Trophoblast cell (in vitro differentiated cells and primary cell): ENCODE results near the gene SHROOM2.

ENCODE experiments used
- DNase-seq, 2 donors: peaks; one replicate each; pipeline ENCODE4 v3.0.0-alpha.2; 2016
- H2AFZ ChIP-seq: 2 replicates; pipeline ENCODE4 v1.6.1; 2013; ENCODE audit warnings: low read length, moderate library complexity, mild to moderate bottlenecking; ENCODE audit not compliant: insufficient read depth, poor library complexity
- H2AK5ac ChIP-seq: 2 replicates; pipeline ENCODE4 v1.6.1; 2013; ENCODE audit warnings: mild to moderate bottlenecking, low read length
- H2BK120ac ChIP-seq: 2 replicates; pipeline ENCODE4 v1.6.1; 2013; ENCODE audit warnings: low read length, mild to moderate bottlenecking, moderate library complexity; ENCODE audit not compliant: insufficient read depth, poor library complexity
- H2BK12ac ChIP-seq: 2 replicates; pipeline ENCODE4 v1.6.1; 2013; ENCODE audit warnings: mild to moderate bottlenecking, low read length, moderate library complexity
- H2BK5ac ChIP-seq: 2 replicates; pipeline ENCODE4 v1.6.1; 2013; ENCODE audit warnings: low read length, low read depth, moderate library complexity, mild to moderate bottlenecking; ENCODE audit not compliant: poor library complexity
- H3K14ac ChIP-seq: 2 replicates; pipeline ENCODE4 v1.6.1; 2013; ENCODE audit warnings: mild to moderate bottlenecking, low read length
- H3K18ac ChIP-seq: 2 replicates; pipeline ENCODE4 v1.6.1; 2013; ENCODE audit warnings: mild to moderate bottlenecking, low read length
- H3K23ac ChIP-seq: 2 replicates; pipeline ENCODE4 v1.6.1; 2013; ENCODE audit warnings: low read length
- H3K27ac ChIP-seq: 2 replicates; pipeline ENCODE4 v1.5.1; 2013; ENCODE audit warnings: low read depth, mild to moderate bottlenecking, inconsistent platforms, low read length, moderate library complexity
- H3K27me3 ChIP-seq: 2 replicates; pipeline ENCODE4 v1.6.1; 2013; ENCODE audit warnings: inconsistent platforms, mild to moderate bottlenecking, low read length, moderate library complexity; ENCODE audit not compliant: insufficient read depth
- H3K36me3 ChIP-seq, 2 experiments: 1 replicate in 1 of 2; 2 replicates in 1 of 2; pipeline ENCODE4 v1.6.1; 2013; ENCODE audit warnings: low read length in 2 of 2, mild to moderate bottlenecking in 2 of 2, moderate library complexity in 1 of 2; ENCODE audit not compliant: insufficient read depth in 2 of 2, control insufficient read depth in 1 of 2
- H3K4ac ChIP-seq: 2 replicates; pipeline ENCODE4 v1.6.1; 2013; ENCODE audit warnings: low read depth, mild to moderate bottlenecking, low read length, moderate library complexity
- H3K4me1 ChIP-seq, 2 experiments: 1 replicate in 1 of 2; 2 replicates in 1 of 2; pipeline ENCODE4 v1.6.1; 2013; ENCODE audit warnings: low read length in 2 of 2, mild to moderate bottlenecking in 2 of 2, moderate library complexity in 1 of 2; ENCODE audit not compliant: insufficient read depth in 2 of 2, control insufficient read depth in 1 of 2
- H3K4me2 ChIP-seq: 2 replicates; pipeline ENCODE4 v1.6.1; 2013; ENCODE audit warnings: inconsistent platforms, mild to moderate bottlenecking, low read length, moderate library complexity
- H3K4me3 ChIP-seq: 2 replicates; pipeline ENCODE4 v1.5.1; 2013; ENCODE audit warnings: mild to moderate bottlenecking, low read depth, low read length, inconsistent platforms
- H3K79me1 ChIP-seq: one replicate; pipeline ENCODE4 v1.6.1; 2013; ENCODE audit warnings: low read length
- H3K79me2 ChIP-seq: 2 replicates; pipeline ENCODE4 v1.6.1; 2013; ENCODE audit warnings: low read length, mild to moderate bottlenecking; ENCODE audit not compliant: control insufficient read depth, insufficient read depth, poor library complexity
- H3K9ac ChIP-seq: 2 replicates; pipeline ENCODE4 v1.6.1; 2013; ENCODE audit warnings: mild to moderate bottlenecking, low read length
- H3K9me3 ChIP-seq: 2 replicates; pipeline ENCODE4 v1.6.1; 2013; ENCODE audit warnings: low read depth, mild to moderate bottlenecking, control low read depth, inconsistent platforms, low read length; ENCODE audit not compliant: insufficient read depth
- H4K12ac ChIP-seq: 2 replicates; pipeline ENCODE4 v1.6.1; 2013; ENCODE audit warnings: low read depth, mild to moderate bottlenecking, low read length, moderate library complexity
- H4K8ac ChIP-seq: 2 replicates; pipeline ENCODE4 v1.6.1; 2013; ENCODE audit warnings: low read depth, mild to moderate bottlenecking, low read length, moderate library complexity
- H4K91ac ChIP-seq: one replicate; pipeline ENCODE4 v1.6.1; 2013; ENCODE audit warnings: low read depth, mild to moderate bottlenecking, low read length, moderate library complexity
- WGBS: extraction: QIAGEN DNeasy Blood & Tissue Kit; methylation state at CpG from one replicate; pipeline ENCODE4 v1.1.7; 2013; ENCODE audit warnings: missing lambda C conversion rate; ENCODE audit not compliant: insufficient read length, insufficient coverage; ENCODE audit errors: extremely low coverage; 5-methylcytosine and 5-hydroxymethylcytosine counted together

The SHROOM2 gene

GRCh38 chrX:9983441-9983840 lies 197.2 kb downstream of the SHROOM2 start:
- Histone ChIP-seq H3K79me2 (no peaks in the 10 kb centered on the region), H4K91ac (no peak overlapping the region), H3K27me3 (no peaks in the 10 kb centered on the region), H4K8ac (no peak overlapping the region), H3K79me1 (no peaks in the 10 kb centered on the region), H2BK120ac (no peak overlapping the region), H3K4ac (no peak overlapping the region), H3K18ac (no peak overlapping the region), H2AK5ac (no peak overlapping the region), H4K12ac (no peak overlapping the region), H3K9me3 (no peaks in the 10 kb centered on the region), H3K36me3 (no peaks in the 10 kb centered on the region), H3K14ac (no peak overlapping the region), H2AFZ (no peak overlapping the region), H2BK5ac (no peak overlapping the region), H3K4me1 (peaks cover 0 to 2% of the 10 kb centered on the region in 2 experiments), H3K27ac (no peak overlapping the region), H2BK12ac (no peak overlapping the region), H3K23ac (no peak overlapping the region), H3K4me2 (no peak overlapping the region), H3K4me3 (no peak overlapping the region), H3K9ac (no peak overlapping the region)
- DNase-seq, result no peak
- WGBS, result no CpG with 5 or more reads among the region's 18 CpGs

GRCh38 chrX:9983846-9984245 lies 197.6 kb downstream of the SHROOM2 start:
- Histone ChIP-seq H4K91ac (no peak overlapping the region), H3K79me1 (no peaks in the 10 kb centered on the region), H3K9ac (no peak overlapping the region), H3K4me1 (peaks cover 0 to 2% of the 10 kb centered on the region in 2 experiments), H4K8ac (no peak overlapping the region), H3K4me2 (no peak overlapping the region), H3K27ac (no peak overlapping the region), H3K79me2 (no peaks in the 10 kb centered on the region), H3K27me3 (no peaks in the 10 kb centered on the region), H2AK5ac (no peak overlapping the region), H2BK5ac (no peak overlapping the region), H3K23ac (no peak overlapping the region), H3K14ac (no peak overlapping the region), H2AFZ (no peak overlapping the region), H2BK120ac (no peak overlapping the region), H3K18ac (no peak overlapping the region), H3K4ac (no peak overlapping the region), H3K9me3 (no peaks in the 10 kb centered on the region), H4K12ac (no peak overlapping the region), H3K4me3 (no peak overlapping the region), H2BK12ac (no peak overlapping the region), H3K36me3 (no peaks in the 10 kb centered on the region)
- DNase-seq, result no peak
- no CpG with 5 or more reads among the region's 11 CpGs for WGBS

- no peak overlapping the region for H3K23ac ChIP-seq
- H3K9ac ChIP-seq, result no peak overlapping the region
- no peak overlapping the region for H4K12ac ChIP-seq
- no peak overlapping the region for H3K27ac ChIP-seq
- H2BK120ac ChIP-seq, result no peak overlapping the region
- no peak overlapping the region for H3K18ac ChIP-seq
- H3K4ac ChIP-seq, result no peak overlapping the region
- H2AFZ ChIP-seq, result no peak overlapping the region
- H3K9me3 ChIP-seq, result no peaks in the 10 kb centered on the region
- H2AK5ac ChIP-seq, result no peak overlapping the region
- no peak overlapping the region for H3K14ac ChIP-seq
- H3K27me3 ChIP-seq, result no peaks in the 10 kb centered on the region
- no peak overlapping the region for H3K4me3 ChIP-seq
- no peak overlapping the region for H3K4me2 ChIP-seq
- no peaks in the 10 kb centered on the region for H3K36me3 ChIP-seq
- no peak overlapping the region for H2BK5ac ChIP-seq
- H3K79me2 ChIP-seq, result no peaks in the 10 kb centered on the region
- no peak overlapping the region for H4K91ac ChIP-seq
- no peak overlapping the region for H4K8ac ChIP-seq
- no peak overlapping the region for H2BK12ac ChIP-seq
- H3K4me1 ChIP-seq, result no peaks in the 10 kb centered on the region
- no CpG with 5 or more reads among the region's 1 CpG for WGBS
- no peaks in the 10 kb centered on the region for H3K79me1 ChIP-seq
- peak in 1 of 2 donors; percentile 56 for DNase-seq
These were observed 202.5 kb downstream of the SHROOM2 start for GRCh38 chrX:9988762-9989161.

- Histone ChIP-seq H4K12ac (peak overlapping the region; percentile 54), H3K9me3 (no peaks in the 10 kb centered on the region), H2AFZ (no peak overlapping the region), H2BK12ac (no peak overlapping the region), H3K27ac (no peak overlapping the region), H3K79me2 (no peaks in the 10 kb centered on the region), H3K9ac (no peak overlapping the region), H3K79me1 (no peaks in the 10 kb centered on the region), H3K4me3 (no peak overlapping the region), H2AK5ac (no peak overlapping the region), H2BK120ac (no peak overlapping the region), H3K4ac (no peak overlapping the region), H3K27me3 (no peaks in the 10 kb centered on the region), H3K4me1 (peaks cover 0 to 5% of the 10 kb centered on the region in 2 experiments), H3K36me3 (peaks cover 0 to 2% of the 10 kb centered on the region in 2 experiments), H3K23ac (no peak overlapping the region), H3K4me2 (no peak overlapping the region), H4K8ac (no peak overlapping the region), H2BK5ac (no peak overlapping the region), H4K91ac (no peak overlapping the region), H3K14ac (no peak overlapping the region), H3K18ac (no peak overlapping the region)
- DNase-seq, result no peak
- WGBS, result no CpG with 5 or more reads among the region's 28 CpGs
These were observed 205.8 kb downstream of the SHROOM2 start for GRCh38 chrX:9992061-9992460.
